GM18511 (cell line): Measurements from ENCODE around the gene WDR91.
"Not testable (repeated sequence)": the region's sequence is repeated elsewhere in the genome, so short reads cannot be mapped to it uniquely, and the experiment has no call there.

Experiments
- ATAC-seq: cut with Tn5 transposase; IDR thresholded peaks from one replicate; pipeline ENCODE4 v1.9.1; 2021; ENCODE audit warnings: mild to moderate bottlenecking, moderate library complexity; ENCODE audit not compliant: unreplicated experiment

The WDR91 gene

GRCh38 chr7:135181261-135181928 lies 29.9 kb downstream of the WDR91 start:
- no peak for ATAC-seq

DNA sequence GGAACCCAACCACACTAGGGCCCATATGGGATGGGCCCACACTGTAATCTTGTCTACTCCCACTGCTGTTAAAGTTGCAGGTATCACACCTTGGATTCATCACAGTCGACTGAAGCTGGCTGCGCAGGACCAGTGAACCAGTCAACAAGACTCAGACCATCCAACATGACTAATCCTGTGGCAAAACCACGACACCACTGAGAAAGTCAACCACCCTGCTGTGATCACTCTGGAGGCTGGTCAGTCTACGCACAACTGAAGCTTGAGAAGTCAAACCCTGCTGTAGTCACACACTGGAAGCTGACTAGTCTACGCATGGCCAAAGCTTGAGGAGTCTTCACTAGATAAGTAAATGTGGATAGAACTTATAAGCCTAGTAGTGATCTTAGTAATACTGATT lies 31.2 kb downstream of the WDR91 start:
- ATAC-seq = no peak

GRCh38 chr7:135179321-135179925 lies 31.9 kb downstream of the WDR91 start:
- ATAC-seq = no peak

DNA sequence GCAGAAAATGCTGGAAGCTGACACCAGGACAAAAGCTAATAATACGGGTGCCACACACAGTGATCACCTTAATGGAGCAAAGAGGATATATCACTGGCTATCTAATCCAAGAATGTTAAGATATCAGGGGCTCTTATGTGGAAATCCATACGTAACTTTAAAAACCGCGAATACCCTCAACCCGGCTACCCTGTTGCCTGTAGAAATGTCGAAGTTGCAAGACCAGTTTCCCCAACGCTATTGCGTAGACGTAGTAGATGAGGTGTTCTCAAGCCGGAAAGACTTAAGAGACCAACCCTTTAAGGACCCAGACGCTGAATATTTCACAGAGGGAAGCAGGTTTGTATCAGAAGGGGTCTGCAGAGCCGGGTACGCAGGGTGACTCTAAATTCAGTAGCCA lies 33.0 kb downstream of the WDR91 start:
- no peak for ATAC-seq

GRCh38 chr7:135177028-135177696 lies 34.2 kb downstream of the WDR91 start:
- ATAC-seq = no peak

- ATAC-seq = no peak
Observed at GRCh38 chr7:135175931-135176330, 35.4 kb downstream of the WDR91 start.

- no peak for ATAC-seq
Observed at GRCh38 chr7:135174941-135175340, 36.4 kb downstream of the WDR91 start.

GRCh38 chr7:135173916-135174315 lies 37.4 kb downstream of the WDR91 start:
- ATAC-seq = not testable (repeated sequence)

- ATAC-seq = peak; percentile 30
Observed at GRCh38 chr7:135171581-135172291, 39.6 kb downstream of the WDR91 start.

DNA sequence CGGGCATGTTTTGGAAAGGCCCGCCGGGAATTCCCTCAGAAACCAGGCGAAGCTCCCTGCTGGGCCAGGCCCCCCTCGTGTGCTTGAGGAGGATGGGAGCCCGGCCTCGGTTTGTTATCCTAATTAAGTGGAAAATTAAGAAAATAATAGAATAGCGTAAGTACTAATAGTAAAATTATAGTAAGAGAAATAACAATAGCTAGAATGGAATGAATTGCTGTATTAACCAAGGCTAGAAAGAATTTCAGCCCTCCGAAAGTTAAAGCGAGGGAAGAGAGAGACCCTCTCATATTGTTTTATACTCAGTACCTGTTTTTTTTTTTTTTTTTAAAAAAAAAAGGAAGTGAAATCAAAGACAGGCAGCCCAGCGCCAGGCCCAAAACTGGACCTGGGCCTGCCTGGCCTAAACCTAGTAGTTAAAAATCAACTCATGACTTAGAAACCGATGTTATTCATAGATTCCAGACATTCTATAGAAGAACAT lies 40.3 kb downstream of the WDR91 start:
- peak; percentile 52 for ATAC-seq

DNA sequence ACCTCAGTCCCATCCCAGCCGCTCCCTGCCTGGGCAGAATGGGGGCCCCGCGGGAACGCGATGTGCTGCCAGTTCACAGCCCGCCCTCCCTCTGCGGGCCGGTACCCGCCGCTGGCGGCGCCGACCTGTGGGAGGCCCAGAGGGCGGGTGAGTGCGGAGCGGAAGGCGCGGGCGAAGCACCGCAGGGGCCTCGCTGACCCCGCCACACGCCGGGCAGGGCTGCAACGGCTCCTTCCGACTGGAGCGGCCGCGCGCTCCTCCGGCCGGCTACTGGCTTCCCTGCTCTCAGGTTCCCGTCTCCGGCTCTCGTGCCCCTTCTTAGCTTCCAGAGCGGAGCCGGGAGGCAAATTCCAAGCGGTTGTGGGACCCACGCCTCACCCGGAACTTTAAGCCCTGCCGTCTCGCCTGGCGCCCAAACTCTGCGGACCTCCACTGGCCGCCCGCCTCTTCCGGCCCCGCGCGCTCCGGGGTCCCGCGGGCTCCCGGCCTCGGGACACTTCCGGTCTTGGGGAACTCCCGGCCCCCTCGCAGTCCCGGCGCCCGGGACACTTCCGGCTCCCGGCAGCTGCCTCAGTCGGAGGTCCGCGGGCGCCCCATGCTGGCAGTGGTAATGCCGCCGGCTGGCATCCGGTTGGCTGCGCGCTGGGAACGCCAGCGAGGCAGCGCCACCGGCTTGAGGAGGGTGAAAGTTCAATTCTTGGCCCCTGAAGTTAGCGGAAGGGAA lies 40.9 kb downstream of the WDR91 start, which contains the start of gene CYREN:
Gene CYREN, minus strand, starts transcription at position 434 of the 724 bp plus-strand sequence. CDS start 1,785 bp downstream, outside the sequence.
- peak; percentile 67 for ATAC-seq

- peak; percentile 8 for ATAC-seq
Observed at GRCh38 chr7:135169964-135170273, 41.4 kb downstream of the WDR91 start.

DNA sequence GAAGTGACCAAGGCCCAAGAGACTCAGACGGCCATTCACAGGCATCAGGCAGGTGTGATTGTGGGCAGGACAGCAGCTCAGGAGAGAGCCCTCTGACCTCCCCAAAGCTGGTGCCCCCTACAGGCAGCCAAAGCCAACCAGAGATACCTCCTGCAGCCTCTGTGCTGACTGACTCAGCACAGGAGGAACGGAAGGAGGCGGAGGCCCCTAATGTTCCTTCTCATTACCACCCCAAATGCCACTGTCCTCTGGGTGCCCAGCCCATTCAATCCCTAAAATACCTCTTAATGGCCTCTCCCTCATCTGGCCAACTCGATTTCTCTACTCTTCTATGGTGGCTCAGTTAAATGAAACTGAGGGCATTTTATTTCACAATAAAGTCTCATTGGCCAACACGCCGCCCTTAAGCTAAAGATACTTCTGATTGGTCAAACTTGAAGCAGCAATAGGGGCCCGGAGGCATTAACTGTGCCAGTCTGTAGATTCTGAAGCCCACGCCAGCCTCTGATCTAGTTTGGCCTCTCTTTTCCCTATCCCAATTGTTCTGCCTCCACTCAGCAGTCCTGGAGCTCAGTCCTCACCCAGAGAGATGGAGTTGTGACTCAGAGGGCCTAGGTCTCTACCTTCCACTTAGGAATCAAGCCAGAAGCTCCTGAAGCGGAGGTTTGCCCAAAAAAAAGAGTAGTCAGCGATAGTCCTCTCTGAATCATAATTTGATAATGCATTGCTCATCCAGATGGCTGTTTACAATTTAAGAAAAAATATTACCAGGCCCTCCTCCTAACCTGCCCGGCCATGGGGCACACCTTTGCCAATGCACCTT lies 42.0 kb downstream of the WDR91 start:
- peak; percentile 40 for ATAC-seq

- ATAC-seq = no peak
Observed at GRCh38 chr7:135168489-135169140, 42.7 kb downstream of the WDR91 start.

- no peak for ATAC-seq
Observed at GRCh38 chr7:135168001-135168400, 43.3 kb downstream of the WDR91 start.

- no peak for ATAC-seq
Observed at GRCh38 chr7:135167365-135167917, 43.9 kb downstream of the WDR91 start.

DNA sequence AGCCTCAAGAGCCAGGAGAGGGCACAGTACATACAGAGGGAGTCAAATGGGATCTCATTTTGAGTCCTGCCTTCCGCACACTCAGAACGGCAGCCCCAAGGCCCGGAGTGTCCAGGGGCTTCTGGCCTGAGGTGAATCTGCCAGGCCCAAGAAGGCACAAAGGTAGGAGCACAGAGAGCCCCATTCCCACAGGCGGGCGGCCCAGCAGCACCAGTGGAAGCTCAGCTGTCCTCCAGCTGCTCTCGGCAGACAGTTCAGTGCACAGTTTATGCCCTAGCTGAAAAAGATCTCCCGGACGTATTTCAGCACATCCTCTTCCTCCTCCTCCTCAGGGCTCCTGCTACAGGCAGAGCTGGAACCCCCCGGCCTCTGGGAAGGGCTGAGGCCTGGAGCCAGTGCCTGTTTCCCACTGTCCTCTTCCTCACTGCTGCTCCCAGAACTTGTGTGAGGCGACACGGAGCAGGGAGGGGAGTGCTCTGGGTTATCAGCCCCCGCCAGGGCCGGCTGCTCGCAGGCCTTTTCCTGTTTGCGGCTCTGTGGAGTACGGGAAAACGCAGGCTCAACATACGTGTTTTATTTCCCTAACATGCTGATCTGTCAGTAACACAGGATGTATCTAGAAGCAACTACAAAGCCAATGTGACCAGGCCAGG lies 44.9 kb downstream of the WDR91 start:
- ATAC-seq = no peak

DNA sequence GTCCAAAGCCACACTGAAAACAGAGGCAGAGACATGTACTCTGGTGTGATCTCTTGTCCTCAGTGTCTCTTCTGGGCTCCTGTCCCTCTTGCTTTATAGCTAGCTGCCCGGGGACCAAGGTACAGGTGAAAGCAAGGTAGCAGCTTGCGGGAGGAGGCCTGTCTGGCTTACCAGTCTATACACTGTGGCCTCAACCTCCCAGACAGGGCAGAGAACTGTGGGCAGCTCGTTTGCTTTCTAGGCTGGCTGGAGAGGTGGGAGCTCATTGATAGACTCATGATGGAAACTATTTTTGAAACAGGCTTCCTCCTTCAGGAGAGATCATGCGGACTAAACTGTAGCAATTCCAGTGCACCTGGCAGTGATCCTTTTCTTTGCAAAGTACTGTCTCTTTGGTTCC lies 45.5 kb downstream of the WDR91 start:
- ATAC-seq = no peak
